ENCODE results near the gene CRIP3. TPM values are rescaled to one million over a fixed set of nuclear protein-coding genes. Genes with fewer than 3 reads are reported as not detected.

The CRIP3 gene
- total RNA-seq, 8 experiments from 2014 or later: 0.81 to 4.1 (median 2.0) TPM

Other genes starting within 250 kb of the CRIP3 start
- gene MRPL2, start 249.4 kb downstream of the CRIP3 start, total RNA-seq: 10 to 100 TPM; 25.0 to 81.6 (median 42.7) TPM
- 10 to 100 TPM; 18.7 to 57.3 (median 32.7) TPM for gene KLC4, start 249.2 kb downstream of the CRIP3 start, total RNA-seq
- 100 to 1,000 TPM in 3 of 8 experiments, 10 to 100 TPM in 5; 27.2 to 197 (median 48.3) TPM for gene PTK7, start 232.5 kb downstream of the CRIP3 start, total RNA-seq
- 10 to 100 TPM in 5 of 8 experiments, 1 to 10 TPM in 3; 8.5 to 25.9 (median 16.2) TPM for gene SRF, start 137.6 kb downstream of the CRIP3 start, total RNA-seq
- 10 to 100 TPM; 15.3 to 70.3 (median 23.3) TPM for gene CUL9, start 126.6 kb downstream of the CRIP3 start, total RNA-seq
- gene DNPH1, start 79.3 kb downstream of the CRIP3 start, total RNA-seq: 10 to 100 TPM; 15.3 to 73.6 (median 33.9) TPM
- 10 to 100 TPM in 3 of 8 experiments, 1 to 10 TPM in 4, under 1 TPM in 1; 0.41 to 13.6 (median 8.4) TPM for gene TTBK1, start 65.3 kb downstream of the CRIP3 start, total RNA-seq
- gene SLC22A7, start 10.6 kb downstream of the CRIP3 start, total RNA-seq: under 1 TPM in 5 of 8 experiments, not detected in 3; 0.23 to 0.78 (median 0.63) TPM
- gene ZNF318, start 60.8 kb upstream of the CRIP3 start, total RNA-seq: 10 to 100 TPM in 7 of 8 experiments, 1 to 10 TPM in 1; 9.4 to 25.0 (median 14.7) TPM
- 10 to 100 TPM; 10.3 to 70.3 (median 16.4) TPM for gene ABCC10, start 118.7 kb upstream of the CRIP3 start, total RNA-seq
- gene DLK2, start 146.7 kb upstream of the CRIP3 start, total RNA-seq: 1 to 10 TPM; 1.5 to 6.5 (median 5.0) TPM
- 10 to 100 TPM in 7 of 8 experiments, 1 to 10 TPM in 1; 7.4 to 24.2 (median 12.7) TPM for gene TJAP1, start 168.7 kb upstream of the CRIP3 start, total RNA-seq
- 1 to 10 TPM in 4 of 8 experiments, under 1 TPM in 4; 0.67 to 3.7 (median 1.4) TPM for gene LRRC73, start 201.5 kb upstream of the CRIP3 start, total RNA-seq
- gene YIPF3, start 208.1 kb upstream of the CRIP3 start, total RNA-seq: 100 to 1,000 TPM in 4 of 8 experiments, 10 to 100 TPM in 4; 59.3 to 142 (median 101) TPM
- 10 to 100 TPM; 27.7 to 56.9 (median 41.8) TPM for gene POLR1C, start 208.3 kb upstream of the CRIP3 start, total RNA-seq

Measured in motor neuron (in vitro differentiated cells).